ENCODE data around the gene QPCT. TPM values are rescaled to one million over a fixed set of nuclear protein-coding genes. Genes with fewer than 3 reads are reported as not detected.
A peak's percentile ranks its signal among the peaks of the same experiment; 100 is the strongest.

QPCT gene
- total and polyA plus RNA-seq, 5 experiments from 2014 or later: 0.20 to 0.52 (median 0.50) TPM; not detected in 2

- ATAC-seq: no peak
- POLR2A ChIA-PET: interaction anchor here (1.1 kb wide), 1 partner anchor 152 kb away, joined by 3 read pairs; no protein-coding TSS in a partner anchor
- Mint-ChIP-seq H3K36me3 (no peaks in the 10 kb centered on the region), H3K4me3 (no peak overlapping the region), H3K27ac (peak overlapping the region in 1 of 10 donors; percentile 24), H3K9me3 (no peaks in the 10 kb centered on the region), H3K4me1 (peaks cover 4 to 24% (median 5%) of the 10 kb centered on the region in 4 donors), H3K27me3 (peaks cover 17 to 57% (median 29%) of the 10 kb centered on the region in 5 donors)
- DNase-seq: no peak
Measured at GRCh38 chr2:37349231-37349860, 4.9 kb downstream of the QPCT start.

GRCh38 chr2:37350034-37350433 is 5.6 kb downstream of the QPCT start:
- H3K4me1 Mint-ChIP-seq: peaks cover 0 to 22% (median 3%) of the 10 kb centered on the region in 4 donors
- POLR2A ChIA-PET: no interaction called here
- no peak overlapping the region for H3K4me3 Mint-ChIP-seq
- H3K27ac Mint-ChIP-seq: peak overlapping the region in 1 of 10 donors; percentile 24
- DNase-seq (no peak), ATAC-seq (no peak)
- no peaks in the 10 kb centered on the region for H3K36me3 Mint-ChIP-seq
- no peaks in the 10 kb centered on the region for H3K9me3 Mint-ChIP-seq
- H3K27me3 Mint-ChIP-seq: peaks cover 17 to 62% (median 32%) of the 10 kb centered on the region in 5 donors

DNA sequence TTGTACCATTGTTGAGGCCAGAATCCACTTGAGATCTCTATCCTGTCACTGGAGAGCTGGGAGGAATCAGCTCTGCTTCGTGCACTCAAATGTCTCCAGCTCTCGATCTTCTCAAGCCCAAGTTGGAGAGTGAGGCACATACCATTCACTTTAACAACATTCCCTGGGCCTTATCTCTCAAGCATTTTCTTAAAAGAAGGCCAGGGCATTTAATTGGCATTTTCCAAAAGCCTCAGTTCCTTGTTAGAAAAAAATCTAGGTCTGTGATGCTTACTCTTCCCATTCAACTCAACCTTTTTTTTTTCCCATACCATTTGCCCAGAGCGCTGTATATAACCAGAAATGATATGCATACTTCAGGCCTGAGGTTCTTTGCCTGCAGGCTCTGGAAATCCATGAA is 10.1 kb downstream of the QPCT start:
- POLR2A ChIA-PET: no interaction called here
- no peak for ATAC-seq
- H3K36me3 Mint-ChIP-seq: no peaks in the 10 kb centered on the region
- H3K4me1 Mint-ChIP-seq: peaks cover 0 to 9% (median 0%) of the 10 kb centered on the region in 4 donors
- DNase-seq: no peak
- no peaks in the 10 kb centered on the region for H3K9me3 Mint-ChIP-seq
- H3K27ac Mint-ChIP-seq: no peak overlapping the region
- H3K4me3 Mint-ChIP-seq: no peak overlapping the region
- H3K27me3 Mint-ChIP-seq: peaks cover 16 to 63% (median 24%) of the 10 kb centered on the region in 5 donors

GRCh38 chr2:37355735-37356134 is 11.3 kb downstream of the QPCT start:
- H3K36me3 Mint-ChIP-seq: no peaks in the 10 kb centered on the region
- H3K4me1 Mint-ChIP-seq: no peaks in the 10 kb centered on the region
- no peaks in the 10 kb centered on the region for H3K9me3 Mint-ChIP-seq
- no peak overlapping the region for H3K4me3 Mint-ChIP-seq
- no peak overlapping the region for H3K27ac Mint-ChIP-seq
- POLR2A ChIA-PET: no interaction called here
- ATAC-seq: no peak
- H3K27me3 Mint-ChIP-seq: peaks cover 18 to 59% (median 31%) of the 10 kb centered on the region in 5 donors
- DNase-seq: no peak

DNA sequence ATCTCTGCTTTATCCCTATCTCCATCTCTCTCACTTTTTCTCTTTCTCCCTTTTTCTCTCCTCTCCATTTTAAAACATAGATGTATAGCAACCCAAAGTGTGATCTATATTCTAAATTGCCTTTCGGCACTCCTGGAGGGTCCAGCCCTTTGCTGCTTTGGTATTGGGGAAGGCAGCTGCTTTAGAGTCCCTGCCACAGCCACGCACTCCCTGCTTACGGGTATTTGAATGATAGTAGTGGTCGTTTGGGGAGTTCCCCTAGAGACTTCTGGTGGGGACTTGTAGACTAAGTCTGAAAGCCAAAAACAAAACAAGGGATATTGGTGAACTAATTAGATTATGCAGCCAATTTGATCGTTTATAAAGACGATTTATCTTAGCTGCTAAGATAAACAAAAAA is 11.9 kb downstream of the QPCT start:
- Mint-ChIP-seq H3K36me3 (no peaks in the 10 kb centered on the region), H3K27me3 (peaks cover 17 to 57% (median 28%) of the 10 kb centered on the region in 5 donors), H3K27ac (no peak overlapping the region), H3K9me3 (no peaks in the 10 kb centered on the region), H3K4me1 (no peaks in the 10 kb centered on the region), H3K4me3 (no peak overlapping the region)
- DNase-seq (no peak), ATAC-seq (no peak)
- POLR2A ChIA-PET: no interaction called here

DNA sequence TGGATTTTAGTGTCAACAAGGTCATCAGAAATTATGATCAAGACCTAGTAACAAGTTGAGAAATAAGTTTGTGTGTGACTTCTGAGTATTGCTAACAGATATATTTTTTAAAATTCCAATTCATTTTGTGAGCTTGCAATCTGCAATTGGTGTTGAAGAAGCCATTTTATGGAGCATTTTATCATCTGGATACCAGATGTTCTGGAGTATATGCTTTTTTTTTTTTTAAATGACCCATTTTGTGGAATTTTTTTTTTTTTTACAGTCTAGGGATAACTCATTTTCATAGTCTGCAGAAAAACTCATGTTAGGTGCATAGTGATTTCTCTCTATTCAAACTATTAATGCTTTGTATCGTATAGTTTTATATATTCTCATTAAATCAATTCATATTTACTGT is 12.6 kb downstream of the QPCT start:
- DNase-seq (no peak), ATAC-seq (no peak)
- POLR2A ChIA-PET: no interaction called here
- Mint-ChIP-seq H3K9me3 (no peaks in the 10 kb centered on the region), H3K27me3 (peaks cover 19 to 57% (median 28%) of the 10 kb centered on the region in 5 donors), H3K27ac (no peak overlapping the region), H3K4me3 (no peak overlapping the region), H3K36me3 (no peaks in the 10 kb centered on the region), H3K4me1 (no peaks in the 10 kb centered on the region)

GRCh38 chr2:37357530-37357929 is 13.1 kb downstream of the QPCT start:
- DNase-seq (no peak), ATAC-seq (no peak)
- Mint-ChIP-seq H3K9me3 (no peaks in the 10 kb centered on the region), H3K4me3 (no peak overlapping the region), H3K4me1 (no peaks in the 10 kb centered on the region), H3K36me3 (no peaks in the 10 kb centered on the region), H3K27ac (no peak overlapping the region), H3K27me3 (peaks cover 21 to 61% (median 31%) of the 10 kb centered on the region in 5 donors)
- POLR2A ChIA-PET: no interaction called here

DNA sequence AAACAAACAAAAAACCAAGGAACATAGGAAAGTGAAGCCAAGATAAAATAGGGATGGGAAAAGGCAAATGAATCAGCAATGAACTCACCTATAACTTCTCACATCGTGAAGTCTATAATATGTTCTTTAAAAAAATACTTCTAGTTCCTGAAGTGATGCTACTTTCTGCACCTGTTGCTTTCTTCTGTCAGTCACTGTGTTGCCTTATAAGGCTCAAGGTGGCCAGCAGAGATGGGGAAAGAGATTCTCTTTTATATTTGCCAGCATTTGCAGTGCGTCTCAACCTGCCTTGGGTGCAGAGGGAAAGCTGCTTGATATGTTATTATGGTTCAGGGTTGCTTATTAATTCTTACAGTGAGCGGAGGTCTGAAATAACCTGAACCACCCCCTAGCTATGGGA is 14.0 kb downstream of the QPCT start:
- Mint-ChIP-seq H3K27me3 (peaks cover 22 to 57% (median 34%) of the 10 kb centered on the region in 5 donors), H3K4me1 (no peaks in the 10 kb centered on the region), H3K9me3 (no peaks in the 10 kb centered on the region), H3K4me3 (no peak overlapping the region), H3K36me3 (no peaks in the 10 kb centered on the region), H3K27ac (no peak overlapping the region)
- DNase-seq (no peak), ATAC-seq (no peak)
- POLR2A ChIA-PET: no interaction called here

GRCh38 chr2:37361216-37361815 is 16.9 kb downstream of the QPCT start:
- DNase-seq: no peak
- POLR2A ChIA-PET: no interaction called here
- H3K9me3 Mint-ChIP-seq: no peaks in the 10 kb centered on the region
- H3K4me1 Mint-ChIP-seq: peaks cover 0 to 2% (median under 1%) of the 10 kb centered on the region in 4 donors
- H3K36me3 Mint-ChIP-seq: no peaks in the 10 kb centered on the region
- no peak overlapping the region for H3K27ac Mint-ChIP-seq
- H3K27me3 Mint-ChIP-seq: peaks cover 18 to 37% (median 30%) of the 10 kb centered on the region in 5 donors
- no peak overlapping the region for H3K4me3 Mint-ChIP-seq
- ATAC-seq: no peak

GRCh38 chr2:37361994-37362698 is 17.7 kb downstream of the QPCT start:
- Mint-ChIP-seq H3K4me3 (no peak overlapping the region), H3K27me3 (peaks cover 15 to 33% (median 27%) of the 10 kb centered on the region in 5 donors), H3K4me1 (peaks cover 0 to 10% (median 3%) of the 10 kb centered on the region in 4 donors), H3K9me3 (no peaks in the 10 kb centered on the region), H3K36me3 (no peaks in the 10 kb centered on the region), H3K27ac (no peak overlapping the region)
- DNase-seq (no peak), ATAC-seq (no peak)
- POLR2A ChIA-PET: no interaction called here

- no peak for DNase-seq
- peaks cover 0 to 23% (median 8%) of the 10 kb centered on the region in 4 donors for H3K4me1 Mint-ChIP-seq
- peaks cover 16 to 33% (median 19%) of the 10 kb centered on the region in 5 donors for H3K27me3 Mint-ChIP-seq
- no peak overlapping the region for H3K27ac Mint-ChIP-seq
- POLR2A ChIA-PET: no interaction called here
- no peaks in the 10 kb centered on the region for H3K9me3 Mint-ChIP-seq
- no peaks in the 10 kb centered on the region for H3K36me3 Mint-ChIP-seq
- H3K4me3 Mint-ChIP-seq: no peak overlapping the region
- ATAC-seq: no peak
Measured at GRCh38 chr2:37364351-37364750, 19.9 kb downstream of the QPCT start.

GRCh38 chr2:37365669-37366068 is 21.2 kb downstream of the QPCT start:
- H3K4me1 Mint-ChIP-seq: peaks cover 0 to 23% (median 8%) of the 10 kb centered on the region in 4 donors
- no peak overlapping the region for H3K27ac Mint-ChIP-seq
- H3K27me3 Mint-ChIP-seq: peaks cover 11 to 28% (median 17%) of the 10 kb centered on the region in 5 donors
- ATAC-seq: peak; percentile 47 to 49
- no peak overlapping the region for H3K4me3 Mint-ChIP-seq
- H3K9me3 Mint-ChIP-seq: no peaks in the 10 kb centered on the region
- POLR2A ChIA-PET: no interaction called here
- DNase-seq: no peak
- H3K36me3 Mint-ChIP-seq: no peaks in the 10 kb centered on the region

DNA sequence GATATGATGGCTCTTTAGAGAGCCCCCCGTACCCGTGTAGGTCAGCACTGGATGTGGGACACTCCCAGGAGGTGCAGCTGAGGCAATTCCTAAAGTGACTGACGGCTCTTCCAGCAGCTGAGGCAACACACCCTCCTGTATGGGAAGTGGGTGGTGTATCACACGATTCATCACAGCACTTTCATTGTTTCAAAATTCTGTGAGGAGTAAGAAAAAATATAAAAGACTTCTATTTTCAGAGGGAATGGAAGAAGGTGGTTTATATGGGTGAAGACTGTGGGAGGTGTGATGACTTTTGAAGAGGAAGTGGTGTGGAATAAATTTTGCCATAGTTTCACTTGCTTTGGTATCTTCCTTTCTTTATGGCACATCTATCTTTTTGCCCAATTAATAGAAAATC is 22.3 kb downstream of the QPCT start:
- Mint-ChIP-seq H3K9me3 (no peaks in the 10 kb centered on the region), H3K4me1 (peaks cover 0 to 23% (median 8%) of the 10 kb centered on the region in 4 donors), H3K4me3 (peak overlapping the region in 5 of 10 donors; percentile 8 to 43 (median 35)), H3K36me3 (no peaks in the 10 kb centered on the region), H3K27ac (peak overlapping the region in 1 of 10 donors; percentile 22), H3K27me3 (peaks cover 7 to 37% (median 18%) of the 10 kb centered on the region in 5 donors)
- ATAC-seq (no peak), DNase-seq (no peak)
- POLR2A ChIA-PET: no interaction called here

All from naive thymus-derived CD8-positive, alpha-beta T cell (primary cell).